Epithelial cell of proximal tubule (primary cell): ENCODE measurements around the gene ETV3. TPM values are rescaled to one million over a fixed set of nuclear protein-coding genes. Genes with fewer than 3 reads are reported as not detected.
"Not testable (repeated sequence)": the region's sequence is repeated elsewhere in the genome, so short reads cannot be mapped to it uniquely, and the experiment has no call there.

Experiments used
- DNase-seq: peaks from one replicate; pipeline ENCODE4 v3.0.0-alpha.2; 2011; ENCODE audit warnings: low read depth
- H3K4me3 ChIP-seq: 2 replicates; pipeline ENCODE4 v1.5.1; 2011; ENCODE audit warnings: low read depth, mild to moderate bottlenecking, low read length
- CTCF ChIP-seq: conservative IDR thresholded peaks from 2 replicates; pipeline ENCODE4 v1.5.1; 2012; ENCODE audit warnings: low read depth, mild to moderate bottlenecking, low read length
- total RNA-seq: library from RNA; depleted of rRNA; stranded (reverse); fragments of >200 nt; gene quantifications from 2 replicates; pipeline ENCODE4 v1.2.3, GENCODE V29; 2015

The ETV3 gene
- total RNA-seq, 1 donor from 2014 or later = 6.9 TPM

GRCh38 chr1:157177733-157178394 lies 39.7 kb upstream of the ETV3 start:
- DNase-seq = no peak
- no peak for TF ChIP-seq CTCF
- no peak overlapping the region for H3K4me3 ChIP-seq

DNA sequence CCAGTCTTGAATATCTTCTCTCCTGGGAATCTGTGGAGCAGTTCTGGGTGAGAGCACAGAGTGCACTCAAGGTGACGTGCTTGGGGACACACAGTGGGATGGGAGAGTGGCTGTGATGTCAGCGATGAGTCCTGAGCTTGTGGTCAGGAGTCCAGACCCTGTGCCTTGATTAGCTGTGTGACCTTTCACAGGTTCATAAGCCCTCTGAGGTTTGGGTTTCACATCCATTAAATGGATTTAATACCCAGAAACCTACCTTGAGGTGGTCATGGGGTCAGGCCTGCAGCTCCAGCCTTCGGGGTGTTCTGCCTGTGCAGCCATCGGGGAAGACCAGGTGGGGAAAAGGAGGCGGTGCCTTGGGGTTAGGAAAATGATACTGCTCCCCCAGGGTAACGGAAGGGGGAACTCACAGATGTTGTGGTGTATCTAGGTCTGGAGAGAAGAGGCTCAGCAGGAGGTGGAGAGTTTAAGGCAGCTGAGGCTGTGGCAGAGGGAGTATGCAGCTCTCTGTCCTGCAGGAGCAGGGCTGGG lies 38.5 kb upstream of the ETV3 start:
- TF ChIP-seq CTCF = no peak
- DNase-seq = no peak
- no peak overlapping the region for H3K4me3 ChIP-seq

DNA sequence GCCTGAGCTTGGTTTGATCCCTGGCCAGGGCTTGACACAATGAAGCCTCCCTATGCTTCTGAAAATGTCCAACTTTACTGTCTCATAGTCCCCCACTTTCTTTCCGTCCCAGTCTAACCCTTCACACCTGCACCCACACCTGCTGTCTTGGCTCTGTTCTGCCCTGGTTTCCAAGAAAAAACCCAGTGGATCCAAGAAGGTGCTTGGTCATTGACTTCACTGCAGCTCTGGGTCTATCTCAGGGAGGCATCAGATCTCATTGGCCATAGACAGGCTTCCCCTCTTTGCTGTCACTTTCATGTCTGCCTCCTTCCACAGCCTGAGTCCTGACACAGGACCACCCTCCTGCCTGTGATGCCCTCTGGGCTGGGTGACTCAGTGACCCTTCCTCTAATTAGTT lies 37.8 kb upstream of the ETV3 start:
- DNase-seq = no peak
- no peak for TF ChIP-seq CTCF
- H3K4me3 ChIP-seq = no peak overlapping the region

DNA sequence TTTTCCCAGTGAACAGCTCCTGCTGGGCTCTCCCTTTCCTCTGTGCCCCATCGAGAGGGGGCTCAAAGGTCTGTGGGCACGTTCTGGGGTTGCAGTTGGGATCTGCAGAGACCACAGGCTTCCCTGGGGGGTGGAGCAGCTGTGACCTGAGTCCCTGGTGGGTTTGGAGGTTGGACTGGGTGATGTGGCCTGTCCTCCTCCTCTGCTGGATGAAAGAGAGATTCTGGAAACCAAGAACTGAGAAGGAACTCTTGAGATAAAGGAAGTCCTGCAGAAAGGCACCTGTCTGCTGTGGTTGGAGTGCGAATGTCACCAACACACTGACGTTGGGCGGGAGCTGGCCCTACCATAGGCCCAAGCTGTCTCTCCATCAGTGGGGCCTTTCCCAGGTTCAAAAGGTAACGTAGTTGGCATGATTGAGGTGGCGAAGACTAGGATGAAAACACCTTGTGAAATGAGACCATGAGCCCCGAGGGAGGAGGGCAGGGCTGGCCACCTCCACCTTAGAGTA lies 35.8 kb upstream of the ETV3 start:
- DNase-seq = no peak
- TF ChIP-seq CTCF = no peak

GRCh38 chr1:157173241-157173640 lies 35.0 kb upstream of the ETV3 start:
- DNase-seq = not testable (repeated sequence)

More for the DNA sequence above, 35.8 kb upstream of the ETV3 start:
- no peak overlapping the region for H3K4me3 ChIP-seq

GRCh38 chr1:157172591-157172990 lies 34.4 kb upstream of the ETV3 start:
- not testable (repeated sequence) for H3K4me3 ChIP-seq, DNase-seq

More at GRCh38 chr1:157173241-157173640, 35.0 kb upstream of the ETV3 start:
- H3K4me3 ChIP-seq = not testable (repeated sequence)

- peak; percentile 30 for TF ChIP-seq CTCF
- DNase-seq = not testable (repeated sequence)
Observed at GRCh38 chr1:157171903-157172503, 33.8 kb upstream of the ETV3 start.

More at GRCh38 chr1:157171903-157172503, 33.8 kb upstream of the ETV3 start:
- H3K4me3 ChIP-seq = not testable (repeated sequence)
